Right lobe of liver (tissue), 4 donors: ENCODE results near the gene ITGA5.

ENCODE experiments used
- POLR2A ChIP-seq: fragments of 450-650 bp; IDR thresholded peaks from one replicate; pipeline ENCODE4 v1.6.1; 2017; ENCODE audit warnings: antibody characterized with exemption, mild to moderate bottlenecking
- TF ChIP-seq, protein P1 (sequence below), 4 donors: fragments of 200-600 bp in 3 of 4; fragments of 450-650 bp in 1 of 4; IDR thresholded peaks; one replicate each; pipeline versions ENCODE4 v1.5.1 to v1.8.0; 2016 to 2022; ENCODE audit warnings: antibody characterized with exemption in 4 of 4, mild to moderate bottlenecking in 2 of 4
- donor health status: DM: no; HTN: no; CAD: no.
- donor health status: DM: no; HTN: no; CAD: no.
- donor health status: DM: no; HTN: yes; CAD: no.

DNA sequence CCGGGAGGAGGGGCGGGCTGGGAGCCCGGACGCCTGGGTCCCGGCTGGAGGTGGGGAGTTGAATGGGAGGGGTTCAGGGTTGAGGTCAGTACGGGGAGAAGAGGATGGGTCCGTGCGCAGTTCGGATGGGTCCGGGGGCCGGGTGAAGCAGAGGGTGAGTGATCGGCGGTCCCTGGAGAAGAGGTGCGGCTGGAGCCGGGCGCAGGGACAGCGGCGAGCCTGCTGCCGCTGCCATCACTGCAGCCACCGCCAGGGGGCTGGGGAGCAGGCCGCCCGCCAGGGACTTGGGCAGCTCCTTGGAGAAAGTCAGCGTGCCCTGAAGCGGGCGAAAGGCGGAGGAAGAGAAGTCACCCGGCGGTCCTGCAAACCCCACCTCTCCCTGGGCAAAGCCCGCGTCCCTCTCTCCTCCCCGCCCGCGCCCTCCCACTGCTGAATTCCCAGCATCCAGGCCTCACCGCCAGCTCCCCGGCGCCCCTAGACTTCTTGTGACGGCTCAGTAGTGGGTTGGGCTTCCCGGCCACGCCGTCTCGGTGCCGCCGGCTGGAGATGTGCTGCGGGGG, 48.8 kb downstream of the ITGA5 start:
- no peak for TF ChIP-seq POLR2A
- TF ChIP-seq, protein P1, sequence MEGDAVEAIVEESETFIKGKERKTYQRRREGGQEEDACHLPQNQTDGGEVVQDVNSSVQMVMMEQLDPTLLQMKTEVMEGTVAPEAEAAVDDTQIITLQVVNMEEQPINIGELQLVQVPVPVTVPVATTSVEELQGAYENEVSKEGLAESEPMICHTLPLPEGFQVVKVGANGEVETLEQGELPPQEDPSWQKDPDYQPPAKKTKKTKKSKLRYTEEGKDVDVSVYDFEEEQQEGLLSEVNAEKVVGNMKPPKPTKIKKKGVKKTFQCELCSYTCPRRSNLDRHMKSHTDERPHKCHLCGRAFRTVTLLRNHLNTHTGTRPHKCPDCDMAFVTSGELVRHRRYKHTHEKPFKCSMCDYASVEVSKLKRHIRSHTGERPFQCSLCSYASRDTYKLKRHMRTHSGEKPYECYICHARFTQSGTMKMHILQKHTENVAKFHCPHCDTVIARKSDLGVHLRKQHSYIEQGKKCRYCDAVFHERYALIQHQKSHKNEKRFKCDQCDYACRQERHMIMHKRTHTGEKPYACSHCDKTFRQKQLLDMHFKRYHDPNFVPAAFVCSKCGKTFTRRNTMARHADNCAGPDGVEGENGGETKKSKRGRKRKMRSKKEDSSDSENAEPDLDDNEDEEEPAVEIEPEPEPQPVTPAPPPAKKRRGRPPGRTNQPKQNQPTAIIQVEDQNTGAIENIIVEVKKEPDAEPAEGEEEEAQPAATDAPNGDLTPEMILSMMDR (IDR thresholded peaks at IDR 0.05) = peak; percentile 67 to 91 (median 74)
